Endothelial cell of hepatic sinusoid (primary cell): ENCODE measurements around the gene KMT2B.

Experiments used
- in situ Hi-C: cut with HindIII; loops from 2 replicates; pipeline ENCODE4 v1.10.0; 2017; ENCODE audit warnings: low sequenced_read_pairs

KMT2B gene

DNA sequence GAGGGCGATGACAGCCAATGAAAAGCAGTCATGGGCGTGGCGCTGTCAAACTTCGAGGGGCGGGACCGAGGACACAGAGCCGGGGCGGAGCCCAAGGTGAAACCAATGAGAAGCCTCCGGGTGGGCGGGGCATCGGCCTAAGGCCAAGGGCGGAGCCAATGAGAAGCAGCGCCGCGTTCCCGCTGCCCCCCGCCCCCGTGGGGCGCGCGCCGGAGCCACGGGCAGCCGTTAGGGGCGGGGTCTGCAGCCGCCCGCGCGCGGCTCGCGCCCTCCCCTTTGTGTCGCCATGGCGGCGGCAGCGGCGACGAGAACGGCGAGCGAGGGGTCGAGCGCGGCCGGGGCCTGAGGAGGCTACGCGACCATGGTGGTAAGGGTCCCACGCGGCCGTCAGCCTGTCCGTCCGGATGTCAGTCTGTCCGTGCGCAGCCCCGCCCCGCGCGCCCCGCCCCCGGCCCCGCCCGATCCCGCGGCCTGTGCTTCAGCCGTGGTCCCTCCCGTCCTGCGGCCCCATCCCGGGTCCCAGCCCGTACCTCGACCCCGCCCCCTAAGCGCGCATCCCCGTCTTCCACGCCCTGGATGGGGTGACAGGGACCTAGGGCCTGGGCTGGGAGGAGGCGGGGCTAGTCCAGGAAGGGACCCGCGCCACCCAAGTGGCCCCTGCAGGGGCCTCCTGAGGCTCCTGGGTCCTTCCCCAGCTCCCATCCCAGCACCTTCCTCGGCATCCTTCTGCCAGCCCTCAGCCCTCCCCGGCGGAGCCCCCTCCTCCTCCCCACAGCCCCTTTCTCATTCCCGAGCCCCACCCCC lies 57.7 kb downstream of the KMT2B start, which contains the start of gene ARHGAP33:
ARHGAP33 (plus strand) TSS at position 267 of the 804 bp plus-strand sequence; CDS start at position 362, 95 bp downstream.
- in situ Hi-C loops = no loop called here

DNA sequence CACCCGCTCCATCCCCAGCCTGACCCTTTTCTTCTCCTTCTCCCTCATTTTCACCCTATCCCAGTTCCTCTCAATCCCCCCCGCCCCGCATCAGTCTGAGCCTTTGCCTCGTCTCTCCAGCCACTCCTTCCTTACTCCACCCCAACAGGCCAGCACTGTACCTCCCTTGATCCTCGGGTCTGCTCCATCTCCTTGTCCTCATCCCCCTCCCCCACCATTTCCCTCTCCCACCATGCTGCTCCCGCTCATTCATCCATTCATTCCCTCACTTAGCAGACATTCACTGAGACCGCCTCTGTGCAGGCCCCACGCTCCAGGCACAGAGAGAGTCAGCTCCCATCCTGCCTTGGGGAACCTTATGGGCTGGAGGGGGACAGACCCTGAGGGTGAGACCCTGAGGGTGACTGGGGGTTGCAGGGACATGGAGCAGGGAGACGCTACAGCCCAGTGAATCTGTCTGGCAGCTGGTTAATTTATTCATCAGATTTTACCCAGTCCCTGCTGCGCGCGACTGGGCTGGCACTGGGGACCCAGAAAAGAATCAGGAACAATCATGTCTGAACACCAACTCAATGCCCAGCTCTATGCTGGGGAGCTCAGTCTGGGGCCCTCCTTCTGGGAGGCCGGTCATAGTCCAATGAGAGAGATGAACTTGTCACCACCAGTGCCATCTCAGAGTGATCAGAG lies 58.4 kb downstream of the KMT2B start:
- in situ Hi-C loops = no loop called here

DNA sequence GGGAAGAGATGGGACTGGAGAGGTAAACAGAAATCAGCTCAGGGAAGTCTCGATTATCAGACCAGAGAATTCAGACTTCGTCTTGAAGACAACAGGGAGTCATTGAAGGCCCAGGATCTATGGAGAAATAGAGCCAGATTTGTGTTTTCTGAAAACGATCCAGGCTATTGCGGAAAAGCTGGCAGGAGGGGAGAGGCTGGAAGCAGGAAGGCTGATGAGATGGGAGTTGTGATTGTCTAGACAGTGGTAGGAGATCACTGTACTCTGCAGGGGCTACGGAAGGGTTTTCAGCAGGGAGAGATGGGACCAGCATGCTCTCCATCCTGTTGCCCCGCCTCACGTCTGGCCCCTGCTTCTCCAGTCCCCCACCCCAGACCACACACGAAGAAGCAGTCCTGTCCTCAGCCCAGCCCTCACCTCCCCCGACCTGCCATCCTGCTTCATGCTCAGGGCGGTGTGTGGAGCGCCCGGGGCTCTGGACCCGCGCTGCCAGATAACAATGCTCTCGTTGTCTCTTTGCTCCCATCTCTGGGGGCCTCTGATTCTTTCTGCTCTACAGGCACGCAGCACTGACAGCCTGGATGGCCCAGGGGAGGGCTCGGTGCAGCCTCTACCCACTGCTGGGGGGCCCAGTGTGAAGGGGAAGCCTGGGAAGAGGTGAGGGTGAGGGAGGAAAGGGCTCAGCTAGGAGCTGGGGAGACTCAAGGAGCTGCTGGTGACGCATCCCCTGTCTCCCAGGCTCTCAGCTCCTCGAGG lies 59.5 kb downstream of the KMT2B start:
- in situ Hi-C loops = no loop called here

DNA sequence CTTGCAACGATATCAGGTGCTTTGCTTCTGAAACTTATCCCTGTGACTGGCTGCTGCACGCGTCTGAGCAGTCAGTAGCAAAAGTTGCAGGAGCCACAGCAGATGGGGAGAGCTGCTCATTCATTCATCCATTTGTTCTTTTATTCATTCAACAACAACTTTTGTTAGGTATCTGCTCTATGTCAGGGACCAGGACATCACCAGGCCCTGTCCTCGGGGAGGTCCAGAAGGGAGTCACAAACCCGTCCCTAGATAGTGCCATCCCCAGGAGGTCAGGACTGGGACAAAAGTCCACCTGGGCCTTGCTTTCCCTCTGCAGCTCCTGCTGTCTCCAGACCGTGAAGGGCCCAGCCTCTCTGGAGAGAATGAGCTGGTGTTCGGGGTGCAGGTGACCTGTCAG lies 60.2 kb downstream of the KMT2B start:
- in situ Hi-C loops = no loop called here

DNA sequence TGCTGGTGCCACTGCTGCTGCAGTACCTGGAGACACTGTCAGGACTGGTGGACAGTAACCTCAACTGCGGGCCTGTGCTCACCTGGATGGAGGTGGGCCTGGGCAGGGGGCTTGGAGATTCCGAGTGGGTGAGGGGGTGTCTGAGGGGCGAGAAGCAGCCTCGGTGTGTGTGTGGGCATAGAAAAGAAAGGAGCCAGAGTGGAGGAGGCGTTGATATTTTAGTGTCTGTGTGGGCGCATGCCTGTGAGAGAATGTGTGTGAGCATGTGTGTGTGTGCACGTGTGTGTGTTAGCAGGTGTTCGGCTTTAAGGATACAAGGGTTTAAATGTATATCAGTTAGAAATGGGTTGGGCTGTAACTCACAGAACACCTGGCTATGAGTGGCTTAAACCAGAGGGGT lies 61.2 kb downstream of the KMT2B start:
- in situ Hi-C loops = no loop called here

DNA sequence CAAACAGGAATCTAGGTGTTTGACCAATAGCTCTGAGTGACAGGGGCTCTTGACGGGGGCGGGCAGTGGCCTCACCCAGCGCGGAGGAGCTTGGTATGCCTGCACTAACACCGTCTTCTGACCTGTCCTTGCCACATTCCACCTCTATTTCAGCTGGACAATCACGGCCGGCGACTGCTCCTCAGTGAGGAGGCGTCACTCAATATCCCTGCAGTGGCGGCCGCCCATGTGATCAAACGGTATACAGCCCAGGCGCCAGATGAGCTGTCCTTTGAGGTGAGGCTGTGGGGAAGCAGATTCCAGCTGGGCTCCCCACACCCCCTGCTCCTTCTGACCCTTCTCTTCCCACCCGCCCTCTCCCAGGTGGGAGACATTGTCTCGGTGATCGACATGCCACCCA lies 62.3 kb downstream of the KMT2B start:
- in situ Hi-C loops = no loop called here

DNA sequence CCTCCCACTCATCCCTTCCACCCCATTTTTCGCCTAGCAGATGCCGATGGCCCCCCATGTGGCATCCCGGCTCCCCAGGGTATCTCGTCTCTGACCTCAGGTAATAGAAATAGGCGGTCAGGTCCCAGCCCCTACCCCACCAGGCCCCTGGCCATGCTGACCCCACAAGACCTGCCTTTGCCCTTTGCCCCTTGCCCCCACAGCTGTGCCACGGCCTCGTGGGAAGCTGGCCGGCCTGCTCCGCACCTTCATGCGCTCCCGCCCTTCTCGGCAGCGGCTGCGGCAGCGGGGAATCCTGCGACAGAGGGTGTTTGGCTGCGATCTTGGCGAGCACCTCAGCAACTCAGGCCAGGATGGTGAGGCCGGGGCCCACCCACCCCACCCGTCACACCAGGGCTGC lies 62.9 kb downstream of the KMT2B start:
- in situ Hi-C loops = no loop called here

DNA sequence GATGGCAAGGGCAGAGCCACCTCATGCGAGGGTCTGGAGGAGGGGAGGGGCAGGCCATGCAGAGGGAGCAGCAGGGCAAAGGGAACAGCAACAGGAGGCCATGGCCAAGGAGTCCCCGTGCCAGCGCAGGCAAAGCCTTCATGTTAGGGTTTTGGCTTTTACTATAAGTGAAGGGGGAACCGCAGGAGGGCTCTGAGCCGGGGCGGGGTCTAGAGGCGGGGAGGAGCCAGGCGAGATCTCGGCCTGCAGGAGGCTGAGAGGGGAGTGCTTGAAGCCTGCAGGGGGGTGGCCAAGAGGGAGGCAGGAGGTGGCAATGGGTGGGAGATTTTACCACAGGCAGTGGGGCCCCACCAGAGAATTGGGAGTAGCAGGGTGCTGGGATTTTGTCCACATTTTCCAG lies 63.8 kb downstream of the KMT2B start:
- in situ Hi-C loops = no loop called here

DNA sequence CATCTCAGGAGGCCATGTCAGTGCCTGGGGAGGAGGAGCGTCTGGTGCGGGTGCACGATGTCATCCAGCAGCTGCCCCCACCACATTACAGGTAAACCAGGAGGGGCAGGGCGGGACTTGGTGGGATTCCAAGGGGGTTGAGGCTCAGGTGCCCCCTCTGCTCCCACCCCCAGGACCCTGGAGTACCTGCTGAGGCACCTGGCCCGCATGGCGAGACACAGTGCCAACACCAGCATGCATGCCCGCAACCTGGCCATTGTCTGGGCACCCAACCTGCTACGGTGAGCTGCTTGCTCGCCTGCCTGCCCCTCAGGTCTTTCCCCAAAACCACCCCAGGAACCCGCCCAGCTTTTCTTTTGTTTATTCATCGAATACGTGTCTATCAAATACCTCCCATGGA lies 64.8 kb downstream of the KMT2B start:
- in situ Hi-C loops = no loop called here

DNA sequence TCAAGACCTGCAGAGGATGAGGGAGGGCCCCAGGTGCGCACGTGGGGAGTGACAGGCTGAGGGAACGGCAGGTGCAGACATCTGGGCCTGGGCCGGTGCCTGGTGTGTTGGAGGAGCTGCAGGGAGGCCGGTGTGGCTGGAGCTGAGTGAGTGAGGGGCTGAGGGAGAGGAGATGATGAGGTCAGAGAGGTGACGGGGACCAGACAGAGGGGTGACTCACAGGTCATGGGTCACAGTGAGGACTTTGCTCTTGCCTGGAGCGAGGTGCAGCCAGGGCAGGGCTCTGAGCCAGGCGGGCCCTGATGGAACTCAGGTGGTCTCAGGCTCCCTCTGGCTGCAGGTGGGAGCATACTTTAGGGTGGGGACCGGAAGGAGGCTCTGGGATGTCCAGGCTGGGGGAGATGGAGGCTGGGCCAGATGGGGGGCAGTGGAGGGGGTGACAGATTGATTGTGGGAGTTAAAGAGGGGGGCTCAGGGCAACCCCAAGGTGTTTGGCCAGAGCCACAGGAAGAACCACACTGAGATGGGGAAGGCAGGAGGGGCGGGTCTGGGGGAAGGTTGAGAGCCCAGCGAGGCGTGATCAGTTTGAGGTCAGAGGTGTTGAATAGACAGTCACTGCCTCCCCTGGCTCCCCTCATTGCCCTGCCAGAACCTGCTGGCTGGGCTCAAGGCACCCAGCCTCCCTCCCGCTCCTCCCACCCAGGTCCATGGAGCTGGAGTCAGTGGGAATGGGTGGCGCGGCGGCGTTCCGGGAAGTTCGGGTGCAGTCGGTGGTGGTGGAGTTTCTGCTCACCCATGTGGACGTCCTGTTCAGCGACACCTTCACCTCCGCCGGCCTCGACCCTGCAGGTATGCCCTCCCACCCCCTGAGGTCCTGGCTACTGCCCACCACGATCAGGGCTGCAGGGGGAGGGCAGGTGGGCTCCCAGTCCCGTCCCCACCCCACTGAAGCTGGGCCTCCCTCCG lies 65.9 kb downstream of the KMT2B start:
- in situ Hi-C loops = no loop called here

DNA sequence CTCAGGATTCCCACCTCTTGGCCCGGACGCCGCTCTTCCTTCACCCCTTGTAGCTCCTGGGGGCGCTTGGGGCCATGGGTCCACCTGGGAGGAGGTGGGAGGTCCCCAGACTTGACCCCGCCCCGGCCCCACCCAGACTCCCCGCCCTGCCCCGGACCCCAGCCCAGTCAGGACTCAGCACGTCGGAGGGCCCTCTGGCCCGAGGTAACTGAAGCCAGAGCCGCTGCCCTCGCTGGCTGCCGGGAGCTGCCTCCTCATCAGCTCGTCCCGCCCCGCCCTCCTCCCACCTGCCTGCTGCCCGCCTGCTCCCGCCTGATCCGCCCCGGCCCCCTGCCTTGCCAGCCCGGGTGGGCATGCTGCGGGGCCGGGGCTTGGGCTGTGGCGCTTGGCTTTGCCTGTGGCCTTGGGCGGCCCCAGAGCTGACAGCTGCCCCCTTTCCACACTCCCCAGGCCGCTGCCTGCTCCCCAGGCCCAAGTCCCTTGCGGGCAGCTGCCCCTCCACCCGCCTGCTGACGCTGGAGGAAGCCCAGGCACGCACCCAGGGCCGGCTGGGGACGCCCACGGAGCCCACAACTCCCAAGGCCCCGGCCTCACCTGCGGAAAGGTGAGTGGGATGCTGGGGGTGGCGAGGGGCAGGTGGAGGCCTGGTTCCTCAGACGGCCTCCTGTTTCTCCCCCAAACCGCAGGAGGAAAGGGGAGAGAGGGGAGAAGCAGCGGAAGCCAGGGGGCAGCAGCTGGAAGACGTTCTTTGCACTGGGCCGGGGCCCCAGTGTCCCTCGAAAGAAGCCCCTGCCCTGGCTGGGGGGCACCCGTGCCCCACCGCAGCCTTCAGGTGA lies 66.9 kb downstream of the KMT2B start:
- in situ Hi-C loops = no loop called here

DNA sequence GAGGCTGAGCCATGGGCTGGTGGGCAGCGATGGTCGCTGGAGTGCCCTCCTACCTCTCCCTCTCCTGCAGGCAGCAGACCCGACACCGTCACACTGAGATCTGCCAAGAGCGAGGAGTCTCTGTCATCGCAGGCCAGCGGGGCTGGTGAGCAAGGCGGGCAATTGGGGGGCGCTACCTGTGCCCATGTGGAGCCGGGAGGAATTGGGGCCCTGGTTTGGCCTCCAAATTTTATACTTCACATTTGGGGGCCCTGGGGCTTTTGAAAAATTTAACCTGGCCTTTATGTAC lies 67.5 kb downstream of the KMT2B start:
- in situ Hi-C loops = no loop called here

DNA sequence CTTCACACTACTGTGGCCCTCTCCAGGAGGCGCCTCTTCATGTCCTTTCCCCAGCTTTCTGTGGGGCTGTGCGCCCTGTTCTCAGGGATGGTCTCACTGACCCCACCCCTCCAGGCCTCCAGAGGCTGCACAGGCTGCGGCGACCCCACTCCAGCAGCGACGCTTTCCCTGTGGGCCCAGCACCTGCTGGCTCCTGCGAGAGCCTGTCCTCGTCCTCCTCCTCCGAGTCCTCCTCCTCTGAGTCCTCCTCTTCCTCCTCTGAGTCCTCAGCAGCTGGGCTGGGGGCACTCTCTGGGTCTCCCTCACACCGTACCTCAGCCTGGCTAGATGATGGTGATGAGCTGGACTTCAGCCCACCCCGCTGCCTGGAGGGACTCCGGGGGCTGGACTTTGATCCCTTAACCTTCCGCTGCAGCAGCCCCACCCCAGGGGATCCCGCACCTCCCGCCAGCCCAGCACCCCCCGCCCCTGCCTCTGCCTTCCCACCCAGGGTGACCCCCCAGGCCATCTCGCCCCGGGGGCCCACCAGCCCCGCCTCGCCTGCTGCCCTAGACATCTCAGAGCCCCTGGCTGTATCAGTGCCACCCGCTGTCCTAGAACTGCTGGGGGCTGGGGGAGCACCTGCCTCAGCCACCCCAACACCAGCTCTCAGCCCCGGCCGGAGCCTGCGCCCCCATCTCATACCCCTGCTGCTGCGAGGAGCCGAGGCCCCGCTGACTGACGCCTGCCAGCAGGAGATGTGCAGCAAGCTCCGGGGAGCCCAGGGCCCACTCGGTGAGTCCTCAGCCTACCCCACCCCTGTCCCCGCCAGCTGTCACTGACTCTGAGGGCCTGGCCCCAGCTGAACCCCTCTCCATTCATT lies 68.7 kb downstream of the KMT2B start:
- in situ Hi-C loops = no loop called here

DNA sequence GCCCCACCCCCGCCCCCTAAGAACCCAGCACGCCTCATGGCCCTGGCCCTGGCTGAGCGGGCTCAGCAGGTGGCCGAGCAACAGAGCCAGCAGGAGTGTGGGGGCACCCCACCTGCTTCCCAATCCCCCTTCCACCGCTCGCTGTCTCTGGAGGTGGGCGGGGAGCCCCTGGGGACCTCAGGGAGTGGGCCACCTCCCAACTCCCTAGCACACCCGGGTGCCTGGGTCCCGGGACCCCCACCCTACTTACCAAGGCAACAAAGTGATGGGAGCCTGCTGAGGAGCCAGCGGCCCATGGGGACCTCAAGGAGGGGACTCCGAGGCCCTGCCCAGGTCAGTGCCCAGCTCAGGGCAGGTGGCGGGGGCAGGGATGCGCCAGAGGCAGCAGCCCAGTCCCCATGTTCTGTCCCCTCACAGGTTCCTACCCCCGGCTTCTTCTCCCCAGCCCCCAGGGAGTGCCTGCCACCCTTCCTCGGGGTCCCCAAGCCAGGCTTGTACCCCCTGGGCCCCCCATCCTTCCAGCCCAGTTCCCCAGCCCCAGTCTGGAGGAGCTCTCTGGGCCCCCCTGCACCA lies 69.5 kb downstream of the KMT2B start:
- in situ Hi-C loops = no loop called here
